ENCODE data around the gene BCL2A1.
"Not testable (repeated sequence)": the region's sequence is repeated elsewhere in the genome, so short reads cannot be mapped to it uniquely, and the experiment has no call there.

The BCL2A1 gene

GRCh38 chr15:79970624-79971434 is at the start of gene BCL2A1:
TSS of gene BCL2A1 (minus strand) at chr15:79971196. CDS start at chr15:79971119, 77 bp downstream.
- no peak for DNase-seq (ENCODE audit: low read depth, low spot score)

GRCh38 chr15:80020731-80021130 is 49.7 kb upstream of the BCL2A1 start:
- no peak for DNase-seq (ENCODE audit: low read depth, low spot score)

DNA sequence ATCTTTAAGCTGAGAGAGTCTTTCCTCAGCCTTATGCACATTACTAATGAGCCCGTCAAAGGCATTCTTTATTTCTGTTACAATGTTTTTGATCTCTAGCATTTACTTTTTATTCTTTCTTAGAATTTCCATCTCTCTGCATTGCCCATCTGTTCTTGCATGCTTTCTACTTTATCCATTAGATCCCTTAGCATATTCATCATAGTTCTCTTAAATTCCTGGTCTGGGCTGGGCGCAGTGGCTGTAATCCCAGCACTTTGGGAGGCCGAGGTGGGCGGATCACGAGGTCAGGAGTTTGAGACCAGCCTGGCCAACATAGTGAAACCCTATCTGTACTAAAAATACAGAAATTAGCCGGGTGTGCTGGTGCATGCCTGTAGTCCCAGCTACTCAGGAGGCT is 49.2 kb upstream of the BCL2A1 start:
- DNase-seq (ENCODE audit: low read depth, low spot score) = not testable (repeated sequence)

GRCh38 chr15:80019168-80019745 is 48.3 kb upstream of the BCL2A1 start:
- DNase-seq (ENCODE audit: low read depth, low spot score) = no peak

- DNase-seq (ENCODE audit: low read depth, low spot score) = not testable (repeated sequence)
These were observed 46.1 kb upstream of the BCL2A1 start for GRCh38 chr15:80017139-80017538.

DNA sequence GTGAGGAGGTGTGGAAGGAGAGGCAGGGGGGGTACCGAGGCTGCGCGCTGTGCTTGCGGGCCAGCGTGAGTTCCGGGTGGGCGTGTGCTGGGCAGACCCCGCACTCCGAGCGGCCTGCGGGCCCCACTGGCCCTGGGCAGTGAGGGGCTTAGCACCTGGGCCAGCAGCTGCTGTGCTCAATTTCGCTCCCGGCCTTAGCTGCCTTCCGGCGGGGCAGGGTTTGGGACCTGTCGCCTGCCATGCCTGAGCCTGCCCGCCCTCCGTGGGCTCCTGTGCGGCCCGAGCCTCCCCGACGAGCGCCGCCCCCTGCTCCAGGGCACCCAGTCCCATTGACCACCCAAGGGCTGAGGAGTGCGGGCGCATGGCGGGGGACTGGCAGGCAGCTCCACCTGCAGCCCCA is 45.5 kb upstream of the BCL2A1 start:
- not testable (repeated sequence) for DNase-seq (ENCODE audit: low read depth, low spot score)

DNA sequence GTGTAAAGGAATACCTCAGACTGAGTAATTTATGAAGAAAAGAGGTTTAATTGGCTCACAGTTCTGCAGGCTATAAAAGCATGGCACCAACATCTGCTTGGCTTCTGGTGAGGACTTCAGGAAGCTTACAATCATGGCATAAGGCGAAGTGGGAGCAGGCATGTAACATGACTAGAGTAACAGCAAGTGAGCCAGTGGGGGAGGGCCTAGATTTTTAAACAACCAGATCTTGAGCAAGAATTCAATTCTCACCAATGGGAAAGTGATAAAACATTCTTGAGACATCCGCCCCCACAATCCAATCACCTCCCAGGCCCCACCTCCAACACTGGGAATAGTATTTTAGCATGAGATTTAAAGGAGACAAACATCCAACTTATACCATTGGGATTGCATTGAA is 44.2 kb upstream of the BCL2A1 start:
- no peak for DNase-seq (ENCODE audit: low read depth, low spot score)

- DNase-seq (ENCODE audit: low read depth, low spot score) = not testable (repeated sequence)
These were observed 43.2 kb upstream of the BCL2A1 start for GRCh38 chr15:80014186-80014585.

- DNase-seq (ENCODE audit: low read depth, low spot score) = no peak
These were observed 41.2 kb upstream of the BCL2A1 start for GRCh38 chr15:80012060-80012726.

- DNase-seq (ENCODE audit: low read depth, low spot score) = no peak
These were observed 40.6 kb upstream of the BCL2A1 start for GRCh38 chr15:80011596-80011995.

DNA sequence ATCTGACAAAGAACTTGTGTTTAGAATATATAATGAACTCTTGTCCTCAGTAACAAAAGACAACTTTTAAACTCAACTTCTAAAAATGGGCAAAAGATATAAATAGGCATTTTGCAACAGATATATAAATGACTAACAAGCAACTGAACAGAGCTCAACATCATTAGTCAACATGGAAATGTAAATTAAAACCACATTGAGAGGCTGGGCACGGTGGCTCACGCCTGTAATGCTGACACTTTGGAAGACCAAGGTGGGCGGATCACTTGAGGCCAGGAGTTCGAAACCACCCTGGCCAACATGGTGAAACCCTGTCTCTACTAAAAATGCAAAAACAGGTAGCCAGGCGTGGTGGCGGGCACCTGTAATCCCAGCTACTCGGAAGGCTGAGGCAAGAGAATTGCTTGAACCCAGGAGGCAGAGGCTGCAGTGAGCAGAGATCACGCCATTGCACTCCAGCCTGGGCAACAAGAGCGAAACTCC is 40.1 kb upstream of the BCL2A1 start:
- not testable (repeated sequence) for DNase-seq (ENCODE audit: low read depth, low spot score)

GRCh38 chr15:80010131-80010673 is 39.2 kb upstream of the BCL2A1 start:
- DNase-seq (ENCODE audit: low read depth, low spot score) = no peak

DNA sequence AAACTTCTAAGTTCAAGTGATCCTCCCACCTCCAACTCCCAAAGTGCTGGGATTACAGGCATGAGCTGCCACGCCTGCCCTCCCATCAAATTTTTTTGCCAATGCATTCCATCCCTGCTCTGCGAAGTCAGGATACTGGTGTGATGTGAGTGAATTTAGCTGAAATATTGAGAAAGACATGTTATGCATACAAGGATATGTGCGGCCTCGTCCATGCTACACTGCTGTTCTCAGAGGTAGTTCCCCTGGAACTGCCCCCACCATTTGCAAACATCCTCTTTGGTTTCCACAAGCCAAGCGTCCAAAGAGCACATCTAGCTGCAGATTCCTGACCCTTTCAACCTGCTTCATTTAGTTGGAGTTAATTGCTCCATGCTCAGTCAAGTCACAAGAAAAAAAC is 36.5 kb upstream of the BCL2A1 start:
- no peak for DNase-seq (ENCODE audit: low read depth, low spot score)

GRCh38 chr15:80006946-80007345 is 36.0 kb upstream of the BCL2A1 start:
- DNase-seq (ENCODE audit: low read depth, low spot score) = no peak

GRCh38 chr15:80003934-80004472 is 33.0 kb upstream of the BCL2A1 start:
- DNase-seq (ENCODE audit: low read depth, low spot score) = no peak

DNA sequence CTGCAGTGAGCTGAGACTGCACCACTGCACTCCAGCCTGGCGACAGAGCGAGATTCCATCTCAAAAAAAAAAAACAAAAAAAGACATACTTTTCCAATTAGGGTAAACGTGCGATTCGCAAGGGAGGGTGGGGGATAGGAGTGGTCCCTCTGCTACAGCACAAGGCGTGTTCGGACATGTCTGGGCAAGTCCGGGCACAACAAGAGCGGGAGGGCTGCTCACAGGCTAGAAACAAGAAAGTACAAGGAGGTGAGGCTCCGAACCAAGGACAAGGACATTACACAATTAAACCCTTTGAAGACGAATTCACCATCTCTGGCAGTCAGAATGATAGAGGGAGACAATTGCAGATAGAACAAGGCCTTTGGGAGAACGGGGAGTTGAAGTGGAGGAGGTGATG is 32.2 kb upstream of the BCL2A1 start:
- DNase-seq (ENCODE audit: low read depth, low spot score) = peak; percentile 32

DNA sequence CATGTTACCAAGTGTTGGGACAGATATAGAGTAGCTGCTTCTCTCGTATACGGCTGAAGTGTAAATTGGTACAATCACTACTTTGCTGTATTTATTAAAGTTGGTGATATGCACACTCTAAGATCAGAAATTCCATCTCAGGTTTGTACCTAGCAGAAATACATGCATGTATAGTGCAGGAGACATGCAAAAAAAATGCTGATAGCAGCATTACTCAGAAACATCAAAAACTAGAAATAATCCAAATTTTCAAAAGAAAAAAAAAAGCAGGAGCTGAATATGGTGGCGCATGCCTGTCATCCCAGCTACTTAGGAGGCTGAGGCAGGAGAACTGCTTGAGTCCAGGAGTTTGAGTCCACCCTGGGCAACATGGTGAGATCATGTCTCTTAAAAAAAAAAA is 31.3 kb upstream of the BCL2A1 start:
- no peak for DNase-seq (ENCODE audit: low read depth, low spot score)

DNA sequence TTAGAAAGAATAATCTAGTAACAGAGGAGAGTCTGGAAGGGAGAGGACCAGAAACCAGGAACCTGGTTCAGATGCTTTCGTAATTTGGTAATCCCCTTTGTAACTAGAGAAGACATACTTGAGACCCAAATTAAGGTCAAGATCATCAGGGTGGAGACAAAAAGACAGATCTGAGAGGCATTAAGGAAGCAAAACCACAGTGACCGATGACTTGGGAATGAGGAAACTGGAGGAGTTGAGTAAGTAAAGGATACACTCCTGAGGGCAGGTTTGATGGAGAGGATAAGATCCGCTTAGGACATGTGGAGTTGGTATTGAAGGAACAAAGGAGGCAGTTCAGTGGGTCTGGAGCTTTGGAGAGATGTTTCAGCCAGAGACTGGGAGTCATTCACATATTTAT is 23.6 kb upstream of the BCL2A1 start:
- peak; percentile 14 for DNase-seq (ENCODE audit: low read depth, low spot score)

DNA sequence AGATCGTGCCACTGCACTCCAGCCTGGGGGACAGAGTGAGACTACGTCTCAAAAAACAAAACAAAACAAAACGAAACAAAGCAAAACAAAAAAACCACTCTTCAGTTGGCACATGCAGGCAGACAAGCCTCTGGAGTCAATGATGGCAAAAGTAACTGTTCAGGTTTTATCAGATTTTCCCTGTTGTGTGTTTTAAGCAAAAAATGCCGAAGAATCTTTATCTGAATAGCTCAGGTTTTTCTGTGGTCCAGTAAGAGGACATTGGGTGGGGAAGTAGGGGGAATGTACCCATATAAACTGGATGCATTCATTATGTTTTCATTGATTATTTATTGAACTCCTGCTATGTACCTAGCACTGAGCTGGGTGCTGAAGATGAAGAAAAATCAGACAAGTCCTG is 20.8 kb upstream of the BCL2A1 start:
- DNase-seq (ENCODE audit: low read depth, low spot score) = no peak

- DNase-seq (ENCODE audit: low read depth, low spot score) = no peak
These were observed 20.0 kb upstream of the BCL2A1 start for GRCh38 chr15:79990997-79991334.

DNA sequence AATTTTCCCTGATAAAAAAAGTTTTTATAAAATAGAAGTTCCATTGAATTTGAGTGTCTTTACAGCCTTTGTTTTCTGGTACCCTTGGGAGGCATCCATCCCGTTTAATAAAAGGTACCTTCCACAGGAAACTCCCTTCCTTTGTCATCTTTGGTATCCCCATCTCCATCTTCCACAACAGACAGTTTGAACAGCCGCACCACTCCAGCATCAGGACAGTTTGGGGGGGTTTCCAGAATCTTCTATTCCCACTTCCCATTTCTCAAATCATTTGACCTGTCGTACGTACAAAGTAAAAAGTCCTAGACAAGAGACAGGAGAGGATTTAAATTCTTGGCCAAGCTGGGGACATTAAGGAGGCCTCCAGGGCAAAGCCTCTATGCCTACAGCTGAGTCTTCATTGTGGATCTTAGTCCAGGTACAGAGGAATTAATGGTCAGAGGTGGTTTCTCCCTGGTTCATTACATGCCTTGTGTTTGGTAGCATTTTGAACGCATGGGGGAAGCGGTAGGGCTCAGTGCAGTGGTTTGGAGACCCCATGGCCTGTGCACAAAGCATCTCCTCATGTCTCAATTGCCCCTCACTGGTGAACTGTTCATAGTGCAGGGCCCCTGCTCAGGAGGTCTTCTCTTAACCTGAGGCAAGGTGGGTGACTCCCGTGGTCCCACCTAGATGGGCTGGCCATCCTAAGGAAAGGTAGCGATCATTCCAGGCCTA is 19.4 kb upstream of the BCL2A1 start:
- no peak for DNase-seq (ENCODE audit: low read depth, low spot score)

GRCh38 chr15:79989682-79990081 is 18.7 kb upstream of the BCL2A1 start:
- no peak for DNase-seq (ENCODE audit: low read depth, low spot score)

All from ELF-1 (cell line).